ENCODE results near the gene UQCC5. TPM values are rescaled to one million over a fixed set of nuclear protein-coding genes. Genes with fewer than 3 reads are reported as not detected.
A peak's percentile ranks its signal among the peaks of the same experiment; 100 is the strongest.

Gene UQCC5
- 5.2 and 20.5 TPM in 2 replicates for polyA plus RNA-seq
- polyA minus RNA-seq, result 1.5 and 1.7 TPM in 2 replicates

- no peaks in the 10 kb centered on the region for H3F3A ChIP-seq (ENCODE audit: insufficient read depth, low read length, poor library complexity, severe bottlenecking)
- peak within 1 kb of the TSS; percentile 85 for H3K9ac ChIP-seq (ENCODE audit: low read length)
- peak within 1 kb of the TSS; percentile 78 for H3K27ac ChIP-seq (ENCODE audit: low read length)
- H3K4me3 ChIP-seq (ENCODE audit: low read length), result peak within 1 kb of the TSS; percentile 81
- H2AFZ ChIP-seq (ENCODE audit: low read depth, low read length), result peak within 1 kb of the TSS; percentile 58
- H3K36me3 ChIP-seq (ENCODE audit: insufficient read depth, low read length), result no peaks in the 10 kb centered on the region
- H3K9me2 ChIP-seq (ENCODE audit: insufficient read depth, low read length), result no peaks in the 10 kb centered on the region
- H4K20me1 ChIP-seq (ENCODE audit: insufficient read depth), result no peaks in the 10 kb centered on the region
- H3K79me2 ChIP-seq (replicated peaks; ENCODE audit: insufficient read depth, low read length), result peaks cover 20% of the 10 kb centered on the region
- peak within 1 kb of the TSS; percentile 89 for H3K4me2 ChIP-seq (ENCODE audit: low read length)
- no peak for TF ChIP-seq EZH2 (IDR thresholded peaks at IDR 0.05; ENCODE audit: borderline replicate concordance, insufficient read depth, low read length, poor library complexity, severe bottlenecking)
- TF ChIP-seq CTCF (IDR thresholded peaks at IDR 0.05; ENCODE audit: poor library complexity, severe bottlenecking), result peak; percentile 52
- TF ChIP-seq RAD21 (conservative IDR thresholded peaks at IDR 0.05), result peak; percentile 20
- TF ChIP-seq POLR2AphosphoS5 (IDR thresholded peaks at IDR 0.05), result peak; percentile 94
- peak; percentile 37 for TF ChIP-seq EP300 (conservative IDR thresholded peaks at IDR 0.05; ENCODE audit: poor library complexity, severe bottlenecking)
- TF ChIP-seq SMC3 (conservative IDR thresholded peaks at IDR 0.05; ENCODE audit: poor library complexity), result peak; percentile 41
- TF ChIP-seq REST (IDR thresholded peaks at IDR 0.05; ENCODE audit: borderline replicate concordance), result peak; percentile 77
- TF ChIP-seq TAF1 (IDR thresholded peaks at IDR 0.05; ENCODE audit: low read depth), result peak; percentile 91
- peak; percentile 96 for TF ChIP-seq MXI1 (conservative IDR thresholded peaks at IDR 0.05; ENCODE audit: poor library complexity, severe bottlenecking)
- H3K9me3 ChIP-seq (ENCODE audit: low read length), result no peaks in the 10 kb centered on the region
- H3K27me3 ChIP-seq (ENCODE audit: insufficient read depth, low read depth, low read length), result peaks cover 7% of the 10 kb centered on the region
Observed at GRCh38 chr3:52536369-52537164, at the start of gene UQCC5. TSS of gene UQCC5 (plus strand) at chr3:52536605. CDS start at chr3:52536756, 151 bp downstream.

- TF ChIP-seq CTCF (IDR thresholded peaks at IDR 0.05; ENCODE audit: poor library complexity, severe bottlenecking), result no peak
- no peaks in the 10 kb centered on the region for H4K20me1 ChIP-seq (ENCODE audit: insufficient read depth)
- no peak overlapping the region for H3K4me2 ChIP-seq (ENCODE audit: low read length)
- peaks cover 7% of the 10 kb centered on the region for H3K36me3 ChIP-seq (ENCODE audit: insufficient read depth, low read length)
- no peaks in the 10 kb centered on the region for H3F3A ChIP-seq (ENCODE audit: insufficient read depth, low read length, poor library complexity, severe bottlenecking)
- no peaks in the 10 kb centered on the region for H3K9me2 ChIP-seq (ENCODE audit: insufficient read depth, low read length)
- H3K27ac ChIP-seq (ENCODE audit: low read length), result no peak overlapping the region
- H3K9ac ChIP-seq (ENCODE audit: low read length), result no peak overlapping the region
- no peak overlapping the region for H3K4me3 ChIP-seq (ENCODE audit: low read length)
- no peak overlapping the region for H2AFZ ChIP-seq (ENCODE audit: low read depth, low read length)
- no peaks in the 10 kb centered on the region for H3K27me3 ChIP-seq (ENCODE audit: insufficient read depth, low read depth, low read length)
- H3K79me2 ChIP-seq (replicated peaks; ENCODE audit: insufficient read depth, low read length), result no peaks in the 10 kb centered on the region
- H3K9me3 ChIP-seq (ENCODE audit: low read length), result no peaks in the 10 kb centered on the region
Observed at GRCh38 chr3:52487050-52487787, 49.2 kb upstream of the UQCC5 start.
